Nephron (organoid): ENCODE data around the gene IPO5.

ENCODE experiments used
- H3K27ac Mint-ChIP-seq, 3 experiments: 2 replicates each; pipeline ENCODE4 v1.8.0; 2020; ENCODE audit warnings: mixed read lengths in 3 of 3, mild to moderate bottlenecking in 2 of 3, moderate library complexity in 1 of 3
- H3K27me3 Mint-ChIP-seq: 2 replicates; pipeline ENCODE4 v1.8.0; 2021; ENCODE audit warnings: low read depth, mild to moderate bottlenecking, moderate library complexity, mixed read lengths
- H3K36me3 Mint-ChIP-seq: 2 replicates; pipeline ENCODE4 v1.8.0; 2020; ENCODE audit warnings: low read depth, mixed read lengths
- H3K4me1 Mint-ChIP-seq: 2 replicates; pipeline ENCODE4 v1.8.0; 2020; ENCODE audit warnings: mixed read lengths
- H3K4me3 Mint-ChIP-seq, 3 experiments: 2 replicates each; pipeline ENCODE4 v1.8.0; 2020; ENCODE audit warnings: mild to moderate bottlenecking in 3 of 3, mixed read lengths in 3 of 3, moderate library complexity in 2 of 3
- H3K9me3 Mint-ChIP-seq: 2 replicates; pipeline ENCODE4 v1.8.0; 2020; ENCODE audit warnings: mixed read lengths
- TF ChIP-seq, protein P1 (sequence below), 3 experiments: fragments of 200-600 bp; sonication (generic); IDR thresholded peaks; one replicate each; pipeline ENCODE4 v1.5.0; 2021; ENCODE audit warnings: antibody characterized with exemption in 3 of 3; ENCODE audit not compliant: unreplicated experiment in 3 of 3

Gene IPO5

DNA sequence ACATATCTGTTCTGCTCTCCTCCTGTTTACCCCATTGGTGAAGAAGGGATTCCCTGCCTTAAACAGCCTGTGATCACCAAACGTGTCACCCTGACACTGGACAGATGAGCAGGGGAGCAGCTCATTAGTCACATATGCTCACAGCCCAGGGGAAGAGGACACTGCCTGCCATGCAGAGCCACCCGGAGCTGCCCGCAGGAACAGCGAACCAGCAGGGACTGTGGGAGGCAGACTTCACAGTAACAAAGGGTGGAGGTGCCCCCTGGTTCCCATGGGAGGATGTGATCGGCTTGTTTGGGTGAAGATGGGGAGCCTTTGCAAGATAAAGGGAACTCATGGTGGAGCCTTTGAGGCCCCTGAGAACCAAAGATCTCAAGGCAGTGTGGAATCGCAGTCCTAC is 100.8 kb downstream of the IPO5 start:
- Mint-ChIP-seq H3K27ac (no peak overlapping the region), H3K4me3 (no peak overlapping the region), H3K4me1 (no peaks in the 10 kb centered on the region), H3K27me3 (peaks cover 19% of the 10 kb centered on the region), H3K9me3 (peaks cover 8% of the 10 kb centered on the region), H3K36me3 (no peaks in the 10 kb centered on the region)
- TF ChIP-seq, protein P1, sequence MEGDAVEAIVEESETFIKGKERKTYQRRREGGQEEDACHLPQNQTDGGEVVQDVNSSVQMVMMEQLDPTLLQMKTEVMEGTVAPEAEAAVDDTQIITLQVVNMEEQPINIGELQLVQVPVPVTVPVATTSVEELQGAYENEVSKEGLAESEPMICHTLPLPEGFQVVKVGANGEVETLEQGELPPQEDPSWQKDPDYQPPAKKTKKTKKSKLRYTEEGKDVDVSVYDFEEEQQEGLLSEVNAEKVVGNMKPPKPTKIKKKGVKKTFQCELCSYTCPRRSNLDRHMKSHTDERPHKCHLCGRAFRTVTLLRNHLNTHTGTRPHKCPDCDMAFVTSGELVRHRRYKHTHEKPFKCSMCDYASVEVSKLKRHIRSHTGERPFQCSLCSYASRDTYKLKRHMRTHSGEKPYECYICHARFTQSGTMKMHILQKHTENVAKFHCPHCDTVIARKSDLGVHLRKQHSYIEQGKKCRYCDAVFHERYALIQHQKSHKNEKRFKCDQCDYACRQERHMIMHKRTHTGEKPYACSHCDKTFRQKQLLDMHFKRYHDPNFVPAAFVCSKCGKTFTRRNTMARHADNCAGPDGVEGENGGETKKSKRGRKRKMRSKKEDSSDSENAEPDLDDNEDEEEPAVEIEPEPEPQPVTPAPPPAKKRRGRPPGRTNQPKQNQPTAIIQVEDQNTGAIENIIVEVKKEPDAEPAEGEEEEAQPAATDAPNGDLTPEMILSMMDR (IDR thresholded peaks at IDR 0.05; ENCODE audit: unreplicated experiment in 3 of 3): no peak

DNA sequence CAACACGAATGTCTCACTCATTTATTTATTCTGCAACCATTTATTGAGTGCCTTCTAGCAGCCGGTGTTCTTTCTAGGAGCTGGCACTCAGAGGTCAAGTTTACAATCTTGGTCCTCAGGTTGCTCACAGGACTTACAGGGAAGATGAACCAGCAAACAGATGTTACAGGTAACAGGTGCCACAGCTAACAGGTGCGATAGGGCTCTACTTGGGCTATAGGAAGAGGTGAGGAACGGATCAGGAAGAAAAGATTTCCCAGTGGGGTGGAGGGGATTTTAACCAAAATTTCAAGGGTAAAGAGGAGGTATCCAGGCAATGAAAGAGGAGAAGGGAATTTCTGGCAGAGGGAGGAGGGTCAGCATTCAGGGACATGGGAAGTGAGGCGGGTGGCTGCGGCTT is 102.1 kb downstream of the IPO5 start:
- no peak overlapping the region for H3K27ac Mint-ChIP-seq
- no peak overlapping the region for H3K4me3 Mint-ChIP-seq
- H3K9me3 Mint-ChIP-seq: peaks cover 8% of the 10 kb centered on the region
- peaks cover 15% of the 10 kb centered on the region for H3K27me3 Mint-ChIP-seq
- peaks cover 7% of the 10 kb centered on the region for H3K4me1 Mint-ChIP-seq
- TF ChIP-seq, protein P1 (IDR thresholded peaks at IDR 0.05; ENCODE audit: unreplicated experiment in 3 of 3): no peak
- no peaks in the 10 kb centered on the region for H3K36me3 Mint-ChIP-seq

DNA sequence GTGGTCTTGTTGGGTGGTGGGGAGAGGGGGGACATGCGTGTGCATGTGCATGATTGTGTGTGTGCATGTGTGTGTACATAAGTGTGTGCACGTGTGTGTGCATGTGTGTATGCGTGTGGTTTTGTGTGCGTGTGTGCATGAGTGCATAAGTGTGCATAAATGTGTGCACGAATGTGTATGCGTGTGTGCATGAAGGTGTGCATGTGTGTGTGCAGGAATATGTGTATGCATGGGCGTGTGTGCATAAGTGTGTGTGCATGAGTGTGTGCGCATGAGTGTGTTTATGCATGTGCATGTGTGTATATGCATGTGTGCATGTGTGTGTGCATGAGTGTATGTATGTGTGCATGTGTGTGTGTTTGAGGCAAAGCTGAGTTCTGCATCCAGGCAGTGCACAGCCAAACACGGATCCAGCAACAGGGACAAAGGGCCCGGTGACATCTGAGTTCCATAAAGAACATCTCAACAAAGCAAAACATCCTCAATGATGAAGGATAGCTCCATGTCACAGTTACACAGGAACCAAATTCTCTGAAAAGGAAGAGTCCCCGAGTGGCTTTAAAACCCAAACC is 103.5 kb downstream of the IPO5 start:
- TF ChIP-seq, protein P1 (IDR thresholded peaks at IDR 0.05; ENCODE audit: unreplicated experiment in 3 of 3): no peak
- Mint-ChIP-seq H3K9me3 (peaks cover 8% of the 10 kb centered on the region), H3K27me3 (peaks cover 20% of the 10 kb centered on the region), H3K36me3 (no peaks in the 10 kb centered on the region), H3K27ac (no peak overlapping the region), H3K4me3 (no peak overlapping the region), H3K4me1 (peaks cover 12% of the 10 kb centered on the region)

DNA sequence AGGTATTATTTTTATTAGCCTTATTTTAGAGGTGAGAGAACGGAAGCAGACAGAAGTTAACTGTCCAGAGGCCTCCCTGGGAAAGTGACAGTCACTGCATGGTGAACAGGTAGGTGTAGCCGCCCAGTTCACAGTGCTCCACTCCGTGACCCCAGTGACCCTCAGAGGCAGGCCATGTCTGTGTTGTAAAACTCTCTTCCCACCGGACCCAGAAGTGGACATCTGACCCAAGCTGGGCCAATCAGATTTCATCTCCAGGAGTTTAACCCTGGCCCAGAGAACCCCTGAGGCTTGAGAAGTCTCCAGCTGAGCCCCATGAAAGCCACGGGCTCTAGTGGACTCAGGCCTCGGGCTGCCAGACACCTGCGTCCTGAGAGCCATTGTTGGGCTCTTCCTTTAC is 105.8 kb downstream of the IPO5 start:
- no peak overlapping the region for H3K4me3 Mint-ChIP-seq
- H3K36me3 Mint-ChIP-seq: no peaks in the 10 kb centered on the region
- H3K4me1 Mint-ChIP-seq: peaks cover 12% of the 10 kb centered on the region
- H3K9me3 Mint-ChIP-seq: no peaks in the 10 kb centered on the region
- H3K27me3 Mint-ChIP-seq: peaks cover 18% of the 10 kb centered on the region
- no peak overlapping the region for H3K27ac Mint-ChIP-seq
- TF ChIP-seq, protein P1 (IDR thresholded peaks at IDR 0.05; ENCODE audit: unreplicated experiment in 3 of 3): no peak

DNA sequence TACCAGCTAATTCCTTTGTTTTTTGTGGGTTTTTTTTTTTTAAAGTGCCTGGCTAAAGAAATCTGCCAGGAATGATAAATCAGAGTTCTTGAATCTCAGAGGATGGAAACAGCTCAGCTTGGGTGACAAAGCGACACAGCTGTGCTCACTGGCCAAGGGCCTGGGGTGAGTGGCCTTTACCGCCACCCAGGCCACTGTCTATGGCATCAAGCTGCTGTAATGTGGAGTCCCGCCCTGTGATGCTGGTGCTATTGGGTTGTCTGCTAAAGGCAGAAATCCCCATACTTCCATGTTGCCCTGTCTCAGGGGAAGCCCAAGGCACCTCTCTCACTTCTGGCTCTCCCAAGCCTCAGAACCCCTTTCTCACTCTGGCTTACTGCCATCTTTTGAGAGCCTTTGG is 106.8 kb downstream of the IPO5 start:
- TF ChIP-seq, protein P1 (IDR thresholded peaks at IDR 0.05; ENCODE audit: unreplicated experiment in 3 of 3): no peak
- Mint-ChIP-seq H3K36me3 (no peaks in the 10 kb centered on the region), H3K27me3 (peaks cover 16% of the 10 kb centered on the region), H3K27ac (no peak overlapping the region), H3K4me1 (peaks cover 12% of the 10 kb centered on the region), H3K9me3 (no peaks in the 10 kb centered on the region), H3K4me3 (no peak overlapping the region)

DNA sequence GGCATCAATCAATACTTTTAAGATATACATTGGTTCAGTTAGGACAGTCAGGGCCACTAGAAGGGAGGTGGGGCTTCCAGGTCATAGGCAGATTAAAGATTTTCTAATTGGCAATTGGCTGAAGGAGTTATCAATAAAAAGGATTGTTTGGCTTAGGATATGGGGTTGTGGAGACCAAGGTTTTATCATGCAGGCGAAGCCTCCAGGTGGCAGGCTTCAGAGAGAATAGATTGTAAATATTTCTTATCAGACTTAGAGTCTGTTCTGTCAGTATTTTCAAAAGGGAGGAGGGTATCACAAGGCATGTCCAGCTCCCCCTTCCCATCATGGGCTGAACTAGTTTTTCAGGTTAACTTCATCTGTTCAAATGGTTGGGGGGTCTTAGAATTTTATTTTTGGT is 112.0 kb downstream of the IPO5 start:
- Mint-ChIP-seq H3K9me3 (no peaks in the 10 kb centered on the region), H3K27ac (no peak overlapping the region), H3K27me3 (peaks cover 10% of the 10 kb centered on the region), H3K36me3 (no peaks in the 10 kb centered on the region), H3K4me1 (peaks cover 6% of the 10 kb centered on the region), H3K4me3 (no peak overlapping the region)
- TF ChIP-seq, protein P1 (IDR thresholded peaks at IDR 0.05; ENCODE audit: unreplicated experiment in 3 of 3): no peak
